PC-3 (cell line): ENCODE measurements around the gene CDHR2.

Experiments
- EZH2 ChIP-seq: fragments of 300-600 bp; sonication (generic); IDR thresholded peaks from one replicate; pipeline ENCODE4 v1.6.1; 2017; ENCODE audit warnings: antibody characterized with exemption, mild to moderate bottlenecking, low read length; ENCODE audit not compliant: unreplicated experiment
- EZH2phosphoT487 ChIP-seq: fragments of 300-600 bp; sonication (generic); IDR thresholded peaks from 2 replicates; pipeline ENCODE4 v1.6.1; 2018; ENCODE audit warnings: mild to moderate bottlenecking, antibody characterized with exemption, low read length, borderline replicate concordance
- TF ChIP-seq, protein P1 (sequence below): fragments of 300-600 bp; sonication (generic); conservative IDR thresholded peaks from 2 replicates; pipeline ENCODE4 v1.5.1; 2017; ENCODE audit warnings: antibody characterized with exemption, low read depth, mild to moderate bottlenecking, low read length

DNA sequence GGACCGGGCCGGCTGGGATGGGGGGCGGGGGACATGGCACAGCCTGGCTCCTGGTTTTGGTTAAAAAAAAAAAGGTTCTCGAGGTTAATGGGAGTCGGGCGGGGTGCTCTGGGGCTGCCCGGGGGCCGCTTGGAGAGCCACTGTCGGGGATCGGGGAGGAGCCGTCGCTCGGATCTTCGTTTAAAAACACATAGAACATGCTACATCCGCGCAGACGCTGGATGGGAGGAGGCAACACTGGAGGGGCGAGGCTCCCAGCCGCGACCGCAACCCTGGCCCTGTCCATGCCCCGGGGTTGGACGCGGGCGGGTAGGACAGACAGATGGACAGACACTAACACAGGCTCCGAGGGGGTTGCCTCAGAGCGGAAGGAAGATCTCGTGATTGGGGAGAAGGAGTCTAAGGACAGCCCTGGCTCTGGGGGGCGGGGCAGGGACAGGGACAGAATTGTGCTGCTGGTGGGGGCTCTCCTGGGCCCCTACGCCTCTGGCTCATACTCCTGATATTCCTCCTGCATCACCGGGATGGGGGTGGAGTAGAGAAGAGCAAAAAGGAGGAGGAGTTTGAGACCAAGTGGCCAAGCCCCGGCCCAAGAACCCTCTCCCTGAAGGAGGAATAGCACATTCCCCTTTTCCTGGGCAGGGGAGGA is 71.3 kb downstream of the CDHR2 start:
- TF ChIP-seq, protein P1, sequence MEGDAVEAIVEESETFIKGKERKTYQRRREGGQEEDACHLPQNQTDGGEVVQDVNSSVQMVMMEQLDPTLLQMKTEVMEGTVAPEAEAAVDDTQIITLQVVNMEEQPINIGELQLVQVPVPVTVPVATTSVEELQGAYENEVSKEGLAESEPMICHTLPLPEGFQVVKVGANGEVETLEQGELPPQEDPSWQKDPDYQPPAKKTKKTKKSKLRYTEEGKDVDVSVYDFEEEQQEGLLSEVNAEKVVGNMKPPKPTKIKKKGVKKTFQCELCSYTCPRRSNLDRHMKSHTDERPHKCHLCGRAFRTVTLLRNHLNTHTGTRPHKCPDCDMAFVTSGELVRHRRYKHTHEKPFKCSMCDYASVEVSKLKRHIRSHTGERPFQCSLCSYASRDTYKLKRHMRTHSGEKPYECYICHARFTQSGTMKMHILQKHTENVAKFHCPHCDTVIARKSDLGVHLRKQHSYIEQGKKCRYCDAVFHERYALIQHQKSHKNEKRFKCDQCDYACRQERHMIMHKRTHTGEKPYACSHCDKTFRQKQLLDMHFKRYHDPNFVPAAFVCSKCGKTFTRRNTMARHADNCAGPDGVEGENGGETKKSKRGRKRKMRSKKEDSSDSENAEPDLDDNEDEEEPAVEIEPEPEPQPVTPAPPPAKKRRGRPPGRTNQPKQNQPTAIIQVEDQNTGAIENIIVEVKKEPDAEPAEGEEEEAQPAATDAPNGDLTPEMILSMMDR = no peak
- TF ChIP-seq EZH2 = no peak
- no peak for TF ChIP-seq EZH2phosphoT487
